ENCODE measurements around the gene RDX.

GRCh38 chr11:110159476-110159875 is 136.9 kb downstream of the RDX start:
- TF ChIP-seq CTCF (conservative IDR thresholded peaks at IDR 0.05; ENCODE audit: low read depth, low read length), result no peak
- no peak for TF ChIP-seq SMC3 (IDR thresholded peaks at IDR 0.05; ENCODE audit: low read depth, low read length)
- TF ChIP-seq POLR2A (IDR thresholded peaks at IDR 0.05; ENCODE audit: low read depth, low read length), result no peak
- no peak for TF ChIP-seq RAD21 (IDR thresholded peaks at IDR 0.05; ENCODE audit: low read length)
- no peak for TF ChIP-seq BHLHE40 (IDR thresholded peaks at IDR 0.05; ENCODE audit: low read depth, low read length)
- no peak for TF ChIP-seq NFE2L2 (IDR thresholded peaks at IDR 0.05; ENCODE audit: low read depth, low read length)
- TF ChIP-seq USF2 (IDR thresholded peaks at IDR 0.05; ENCODE audit: low read depth, low read length), result no peak
- TF ChIP-seq RCOR1 (IDR thresholded peaks at IDR 0.05; ENCODE audit: insufficient replicate concordance, low read length), result no peak
- TF ChIP-seq CHD1 (IDR thresholded peaks at IDR 0.05; ENCODE audit: low read depth, low read length), result no peak
